IMR-90 (cell line): Measurements from ENCODE around the gene CECR2.

Experiments used
- CEBPB ChIP-seq: IDR thresholded peaks from 2 replicates; pipeline ENCODE4 v1.6.1; 2012; ENCODE audit warnings: low read depth, low read length, improper control_type of control experiment
- CHD1 ChIP-seq: IDR thresholded peaks from 2 replicates; pipeline ENCODE4 v1.6.1; 2012; ENCODE audit warnings: low read depth, low read length, improper control_type of control experiment
- FOS ChIP-seq: fragments of 150-350 bp; IDR thresholded peaks from 2 replicates; pipeline ENCODE4 v1.6.1; 2016; ENCODE audit warnings: low read depth, low read length
- MAFK ChIP-seq: IDR thresholded peaks from 2 replicates; pipeline ENCODE4 v1.6.1; 2012; ENCODE audit warnings: low read depth, low read length, improper control_type of control experiment
- MXI1 ChIP-seq: IDR thresholded peaks from 2 replicates; pipeline ENCODE4 v1.6.1; 2012; ENCODE audit warnings: low read depth, mild to moderate bottlenecking, low read length, moderate library complexity, borderline replicate concordance
- NFE2L2 ChIP-seq: fragments of 150-350 bp; IDR thresholded peaks from 2 replicates; pipeline ENCODE4 v1.6.1; 2016; ENCODE audit warnings: low read depth, mild to moderate bottlenecking, low read length
- POLR2A ChIP-seq: IDR thresholded peaks from 2 replicates; pipeline ENCODE4 v1.6.1; 2012; ENCODE audit warnings: mild to moderate bottlenecking, low read depth, low read length
- RAD21 ChIP-seq: IDR thresholded peaks from 2 replicates; pipeline ENCODE4 v1.6.1; 2012; ENCODE audit warnings: low read length, improper control_type of control experiment
- RCOR1 ChIP-seq: IDR thresholded peaks from 2 replicates; pipeline ENCODE4 v1.6.1; 2012; ENCODE audit warnings: mild to moderate bottlenecking, low read length, improper control_type of control experiment; ENCODE audit not compliant: insufficient replicate concordance
- SMC3 ChIP-seq: fragments of 150-350 bp; IDR thresholded peaks from 2 replicates; pipeline ENCODE4 v1.6.1; 2016; ENCODE audit warnings: low read depth, mild to moderate bottlenecking, antibody characterized with exemption, low read length, moderate library complexity
- TF ChIP-seq, protein P1 (sequence below): conservative IDR thresholded peaks from 2 replicates; pipeline ENCODE4 v1.5.1; 2012; ENCODE audit warnings: mild to moderate bottlenecking, low read depth, low read length, improper control_type of control experiment
- TF ChIP-seq, protein P2 (sequence below): fragments of 150-350 bp; IDR thresholded peaks from 2 replicates; pipeline ENCODE4 v1.6.1; 2016; ENCODE audit warnings: low read depth, mild to moderate bottlenecking, low read length, moderate library complexity, borderline replicate concordance
- TF ChIP-seq, protein P3 (sequence below): fragments of 150-350 bp; IDR thresholded peaks from 2 replicates; pipeline ENCODE4 v1.6.1; 2017; ENCODE audit warnings: mild to moderate bottlenecking, antibody characterized with exemption, low read length, low read depth

DNA sequence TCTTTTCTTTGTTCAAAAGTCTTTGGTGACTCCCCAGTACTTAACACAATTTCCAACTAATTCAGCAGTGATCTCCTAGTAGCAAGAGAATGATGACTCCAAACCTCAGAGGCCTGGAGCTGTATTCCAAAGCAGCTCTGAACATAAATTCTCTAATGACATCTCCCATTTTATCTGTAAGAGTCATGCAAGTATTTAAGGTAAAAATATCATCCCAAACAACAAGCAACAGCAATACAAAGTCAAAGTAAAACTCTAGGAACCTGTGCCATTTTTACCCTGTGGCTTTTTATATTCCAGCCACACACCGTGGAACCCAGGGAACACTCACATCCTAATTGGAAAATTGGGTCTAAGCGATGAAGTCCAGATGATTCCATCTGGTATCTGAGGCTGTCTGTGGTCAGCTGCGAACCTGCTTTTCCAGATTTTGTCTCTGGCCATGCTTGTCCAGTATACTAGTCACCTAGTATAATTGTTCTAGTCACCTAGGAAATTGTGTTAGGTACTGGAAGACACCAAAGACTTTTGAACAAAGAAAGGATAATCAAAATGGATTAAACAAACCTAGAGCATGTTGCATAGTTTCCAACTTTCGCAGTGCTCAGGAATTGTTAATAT, 101.7 kb downstream of the CECR2 start:
- TF ChIP-seq, protein P1, sequence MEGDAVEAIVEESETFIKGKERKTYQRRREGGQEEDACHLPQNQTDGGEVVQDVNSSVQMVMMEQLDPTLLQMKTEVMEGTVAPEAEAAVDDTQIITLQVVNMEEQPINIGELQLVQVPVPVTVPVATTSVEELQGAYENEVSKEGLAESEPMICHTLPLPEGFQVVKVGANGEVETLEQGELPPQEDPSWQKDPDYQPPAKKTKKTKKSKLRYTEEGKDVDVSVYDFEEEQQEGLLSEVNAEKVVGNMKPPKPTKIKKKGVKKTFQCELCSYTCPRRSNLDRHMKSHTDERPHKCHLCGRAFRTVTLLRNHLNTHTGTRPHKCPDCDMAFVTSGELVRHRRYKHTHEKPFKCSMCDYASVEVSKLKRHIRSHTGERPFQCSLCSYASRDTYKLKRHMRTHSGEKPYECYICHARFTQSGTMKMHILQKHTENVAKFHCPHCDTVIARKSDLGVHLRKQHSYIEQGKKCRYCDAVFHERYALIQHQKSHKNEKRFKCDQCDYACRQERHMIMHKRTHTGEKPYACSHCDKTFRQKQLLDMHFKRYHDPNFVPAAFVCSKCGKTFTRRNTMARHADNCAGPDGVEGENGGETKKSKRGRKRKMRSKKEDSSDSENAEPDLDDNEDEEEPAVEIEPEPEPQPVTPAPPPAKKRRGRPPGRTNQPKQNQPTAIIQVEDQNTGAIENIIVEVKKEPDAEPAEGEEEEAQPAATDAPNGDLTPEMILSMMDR = no peak
- no peak for TF ChIP-seq FOS
- TF ChIP-seq POLR2A = no peak
- no peak for TF ChIP-seq MXI1
- no peak for TF ChIP-seq MAFK
- TF ChIP-seq CEBPB = no peak
- no peak for TF ChIP-seq NFE2L2
- TF ChIP-seq RAD21 = no peak
- TF ChIP-seq, protein P2, sequence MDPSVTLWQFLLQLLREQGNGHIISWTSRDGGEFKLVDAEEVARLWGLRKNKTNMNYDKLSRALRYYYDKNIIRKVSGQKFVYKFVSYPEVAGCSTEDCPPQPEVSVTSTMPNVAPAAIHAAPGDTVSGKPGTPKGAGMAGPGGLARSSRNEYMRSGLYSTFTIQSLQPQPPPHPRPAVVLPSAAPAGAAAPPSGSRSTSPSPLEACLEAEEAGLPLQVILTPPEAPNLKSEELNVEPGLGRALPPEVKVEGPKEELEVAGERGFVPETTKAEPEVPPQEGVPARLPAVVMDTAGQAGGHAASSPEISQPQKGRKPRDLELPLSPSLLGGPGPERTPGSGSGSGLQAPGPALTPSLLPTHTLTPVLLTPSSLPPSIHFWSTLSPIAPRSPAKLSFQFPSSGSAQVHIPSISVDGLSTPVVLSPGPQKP = no peak
- TF ChIP-seq, protein P3, sequence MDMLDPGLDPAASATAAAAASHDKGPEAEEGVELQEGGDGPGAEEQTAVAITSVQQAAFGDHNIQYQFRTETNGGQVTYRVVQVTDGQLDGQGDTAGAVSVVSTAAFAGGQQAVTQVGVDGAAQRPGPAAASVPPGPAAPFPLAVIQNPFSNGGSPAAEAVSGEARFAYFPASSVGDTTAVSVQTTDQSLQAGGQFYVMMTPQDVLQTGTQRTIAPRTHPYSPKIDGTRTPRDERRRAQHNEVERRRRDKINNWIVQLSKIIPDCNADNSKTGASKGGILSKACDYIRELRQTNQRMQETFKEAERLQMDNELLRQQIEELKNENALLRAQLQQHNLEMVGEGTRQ = no peak
- TF ChIP-seq SMC3 = no peak
- no peak for TF ChIP-seq CHD1
- TF ChIP-seq RCOR1 = no peak
